HepG2 (cell line): ENCODE measurements around the gene BPIFB2. TPM values are rescaled to one million over a fixed set of nuclear protein-coding genes. Genes with fewer than 3 reads are reported as not detected.
A peak's percentile ranks its signal among the peaks of the same experiment; 100 is the strongest.

Source experiments
- FLYWCH1 ChIP-seq: sonication (generic); formaldehyde crosslinking; IDR thresholded peaks from 2 replicates; pipeline ENCODE4 v1.8.1; 2023; ENCODE audit warnings: mild to moderate bottlenecking, missing genetic modification reagents
- HHEX ChIP-seq: IDR thresholded peaks from 2 replicates; pipeline ENCODE4 v1.6.1; 2016; ENCODE audit warnings: control low read depth
- HNRNPUL1 ChIP-seq: fragments of 200-400 bp; formaldehyde crosslinking; IDR thresholded peaks from 2 replicates; pipeline ENCODE4 v1.6.1; 2017; ENCODE audit warnings: low read depth, mild to moderate bottlenecking, low read length, moderate library complexity
- RBM39 ChIP-seq: fragments of 200-400 bp; formaldehyde crosslinking; IDR thresholded peaks from one replicate; pipeline ENCODE4 v1.6.1; 2018; ENCODE audit warnings: antibody characterized with exemption, mild to moderate bottlenecking, low read depth, low read length; ENCODE audit not compliant: poor library complexity, severe bottlenecking
- SMAD1 ChIP-seq: sonication (generic); formaldehyde crosslinking; IDR thresholded peaks from 2 replicates; pipeline ENCODE4 v1.4.0; 2020; ENCODE audit warnings: missing genetic modification reagents, low read depth, mild to moderate bottlenecking, borderline replicate concordance
- TEAD2 ChIP-seq: sonication (generic); formaldehyde crosslinking; IDR thresholded peaks from 2 replicates; pipeline ENCODE4 v1.9.0; 2021; ENCODE audit warnings: missing genetic modification reagents
- TGIF2 ChIP-seq: IDR thresholded peaks from 2 replicates; pipeline ENCODE4 v1.6.1; 2016; ENCODE audit warnings: control low read depth, missing compliant biosample characterization
- ZNF460 ChIP-seq: sonication (generic); formaldehyde crosslinking; IDR thresholded peaks from 2 replicates; pipeline ENCODE4 v1.5.1; 2020; ENCODE audit warnings: missing genetic modification reagents, mild to moderate bottlenecking, borderline replicate concordance
- ZNF564 ChIP-seq: sonication (generic); formaldehyde crosslinking; IDR thresholded peaks from 2 replicates; pipeline ENCODE4 v1.8.1; 2023; ENCODE audit warnings: mild to moderate bottlenecking, missing genetic modification reagents
- polyA plus RNA-seq, 8 experiments: library from polyadenylated mRNA; depleted of rRNA in 3 of 8; stranded (reverse) in 7 of 8; unstranded in 1 of 8; fragments of >200 nt; fragmentation: Illumina TruSeq in 4 of 8; extraction: Trizol in 4 of 8; gene quantifications; 2 replicates each; pipeline versions ENCODE4 v1.2.1 to v1.2.3, GENCODE V29; 2011 to 2016; ENCODE audit warnings: low read depth in 4 of 8, missing spikeins in 1 of 8, mixed read lengths in 1 of 8; ENCODE audit not compliant: insufficient read depth in 1 of 8
- total RNA-seq, 5 experiments: library from RNA; depleted of rRNA; stranded (reverse); fragments of >200 nt; fragmentation: Illumina TruSeq; extraction: Trizol; gene quantifications; 2 replicates each; pipeline ENCODE4 v1.2.3, GENCODE V29; 2016; ENCODE audit warnings: low read depth in 1 of 5
- TF ChIP-seq, protein P1 (sequence below): sonication (generic); formaldehyde crosslinking; conservative IDR thresholded peaks from 2 replicates; pipeline ENCODE4 v1.8.0; 2022; ENCODE audit warnings: low read depth, missing genetic modification reagents
- TF ChIP-seq, protein P2 (sequence below): sonication (generic); formaldehyde crosslinking; IDR thresholded peaks from 2 replicates; pipeline ENCODE4 v1.4.0; 2020; ENCODE audit warnings: missing genetic modification reagents, borderline replicate concordance
- TF ChIP-seq, protein P3 (sequence below): sonication (generic); formaldehyde crosslinking; IDR thresholded peaks from 2 replicates; pipeline ENCODE4 v1.5.0; 2020; ENCODE audit warnings: mild to moderate bottlenecking, missing genetic modification reagents
- TF ChIP-seq, protein P4 (sequence below), 2 experiments: sonication (generic) in 1 of 2; formaldehyde crosslinking in 1 of 2; IDR thresholded peaks; 2 replicates each; pipeline versions ENCODE4 v1.6.1 to v1.9.0; 2014 to 2022; ENCODE audit warnings: antibody characterized with exemption in 1 of 2, borderline replicate concordance in 1 of 2, inconsistent platforms in 1 of 2, low read depth in 1 of 2, missing genetic modification reagents in 1 of 2

Gene BPIFB2
- total and polyA plus RNA-seq, 2 of the 13 experiments (the other 11 are each of a cell fraction or from before 2014, with no cell fraction given), result 54.5 to 902 TPM

DNA sequence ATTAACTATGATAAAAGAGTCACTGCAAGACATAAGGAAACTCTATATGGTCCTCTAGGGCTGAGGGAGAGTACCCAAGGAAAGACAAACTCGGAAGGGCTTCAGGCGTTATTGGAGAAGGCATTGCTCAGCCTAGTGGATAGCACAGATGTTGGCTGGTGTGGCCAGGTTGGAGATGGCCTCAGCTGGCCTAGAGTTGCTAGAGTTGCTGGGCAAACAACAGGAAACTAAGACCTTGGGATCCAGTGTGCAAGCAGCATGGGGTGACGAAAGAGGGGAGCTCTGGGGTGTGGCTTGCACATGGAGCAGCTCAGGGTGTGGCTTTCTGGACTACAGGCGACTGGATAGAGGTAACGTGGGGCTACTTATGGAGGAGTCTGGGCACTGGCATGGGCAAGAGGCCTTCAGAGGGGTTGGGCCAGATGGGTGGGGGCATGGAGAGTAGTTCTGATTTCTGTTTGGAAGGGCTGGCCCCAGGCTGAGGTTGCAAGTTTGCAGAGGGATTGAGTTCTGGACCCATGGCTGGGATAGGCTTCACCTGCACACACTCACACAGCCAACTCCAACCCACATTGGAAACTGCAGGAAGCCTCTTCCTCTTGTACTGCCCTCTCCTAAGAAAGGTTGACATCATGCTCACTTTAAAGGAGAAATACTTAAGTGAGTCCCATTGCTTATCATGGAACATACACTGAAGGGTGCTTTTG, 18.7 kb downstream of the BPIFB2 start (continued):
- TF ChIP-seq, protein P1, sequence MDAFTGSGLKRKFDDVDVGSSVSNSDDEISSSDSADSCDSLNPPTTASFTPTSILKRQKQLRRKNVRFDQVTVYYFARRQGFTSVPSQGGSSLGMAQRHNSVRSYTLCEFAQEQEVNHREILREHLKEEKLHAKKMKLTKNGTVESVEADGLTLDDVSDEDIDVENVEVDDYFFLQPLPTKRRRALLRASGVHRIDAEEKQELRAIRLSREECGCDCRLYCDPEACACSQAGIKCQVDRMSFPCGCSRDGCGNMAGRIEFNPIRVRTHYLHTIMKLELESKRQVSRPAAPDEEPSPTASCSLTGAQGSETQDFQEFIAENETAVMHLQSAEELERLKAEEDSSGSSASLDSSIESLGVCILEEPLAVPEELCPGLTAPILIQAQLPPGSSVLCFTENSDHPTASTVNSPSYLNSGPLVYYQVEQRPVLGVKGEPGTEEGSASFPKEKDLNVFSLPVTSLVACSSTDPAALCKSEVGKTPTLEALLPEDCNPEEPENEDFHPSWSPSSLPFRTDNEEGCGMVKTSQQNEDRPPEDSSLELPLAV, result no peak
- TF ChIP-seq FLYWCH1 (CRISPR knock-in tag), result no peak
- TF ChIP-seq, protein P2, sequence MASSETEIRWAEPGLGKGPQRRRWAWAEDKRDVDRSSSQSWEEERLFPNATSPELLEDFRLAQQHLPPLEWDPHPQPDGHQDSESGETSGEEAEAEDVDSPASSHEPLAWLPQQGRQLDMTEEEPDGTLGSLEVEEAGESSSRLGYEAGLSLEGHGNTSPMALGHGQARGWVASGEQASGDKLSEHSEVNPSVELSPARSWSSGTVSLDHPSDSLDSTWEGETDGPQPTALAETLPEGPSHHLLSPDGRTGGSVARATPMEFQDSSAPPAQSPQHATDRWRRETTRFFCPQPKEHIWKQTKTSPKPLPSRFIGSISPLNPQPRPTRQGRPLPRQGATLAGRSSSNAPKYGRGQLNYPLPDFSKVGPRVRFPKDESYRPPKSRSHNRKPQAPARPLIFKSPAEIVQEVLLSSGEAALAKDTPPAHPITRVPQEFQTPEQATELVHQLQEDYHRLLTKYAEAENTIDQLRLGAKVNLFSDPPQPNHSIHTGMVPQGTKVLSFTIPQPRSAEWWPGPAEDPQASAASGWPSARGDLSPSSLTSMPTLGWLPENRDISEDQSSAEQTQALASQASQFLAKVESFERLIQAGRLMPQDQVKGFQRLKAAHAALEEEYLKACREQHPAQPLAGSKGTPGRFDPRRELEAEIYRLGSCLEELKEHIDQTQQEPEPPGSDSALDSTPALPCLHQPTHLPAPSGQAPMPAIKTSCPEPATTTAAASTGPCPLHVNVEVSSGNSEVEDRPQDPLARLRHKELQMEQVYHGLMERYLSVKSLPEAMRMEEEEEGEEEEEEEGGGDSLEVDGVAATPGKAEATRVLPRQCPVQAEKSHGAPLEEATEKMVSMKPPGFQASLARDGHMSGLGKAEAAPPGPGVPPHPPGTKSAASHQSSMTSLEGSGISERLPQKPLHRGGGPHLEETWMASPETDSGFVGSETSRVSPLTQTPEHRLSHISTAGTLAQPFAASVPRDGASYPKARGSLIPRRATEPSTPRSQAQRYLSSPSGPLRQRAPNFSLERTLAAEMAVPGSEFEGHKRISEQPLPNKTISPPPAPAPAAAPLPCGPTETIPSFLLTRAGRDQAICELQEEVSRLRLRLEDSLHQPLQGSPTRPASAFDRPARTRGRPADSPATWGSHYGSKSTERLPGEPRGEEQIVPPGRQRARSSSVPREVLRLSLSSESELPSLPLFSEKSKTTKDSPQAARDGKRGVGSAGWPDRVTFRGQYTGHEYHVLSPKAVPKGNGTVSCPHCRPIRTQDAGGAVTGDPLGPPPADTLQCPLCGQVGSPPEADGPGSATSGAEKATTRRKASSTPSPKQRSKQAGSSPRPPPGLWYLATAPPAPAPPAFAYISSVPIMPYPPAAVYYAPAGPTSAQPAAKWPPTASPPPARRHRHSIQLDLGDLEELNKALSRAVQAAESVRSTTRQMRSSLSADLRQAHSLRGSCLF (CRISPR knock-in tag), result no peak
- TF ChIP-seq, protein P3, sequence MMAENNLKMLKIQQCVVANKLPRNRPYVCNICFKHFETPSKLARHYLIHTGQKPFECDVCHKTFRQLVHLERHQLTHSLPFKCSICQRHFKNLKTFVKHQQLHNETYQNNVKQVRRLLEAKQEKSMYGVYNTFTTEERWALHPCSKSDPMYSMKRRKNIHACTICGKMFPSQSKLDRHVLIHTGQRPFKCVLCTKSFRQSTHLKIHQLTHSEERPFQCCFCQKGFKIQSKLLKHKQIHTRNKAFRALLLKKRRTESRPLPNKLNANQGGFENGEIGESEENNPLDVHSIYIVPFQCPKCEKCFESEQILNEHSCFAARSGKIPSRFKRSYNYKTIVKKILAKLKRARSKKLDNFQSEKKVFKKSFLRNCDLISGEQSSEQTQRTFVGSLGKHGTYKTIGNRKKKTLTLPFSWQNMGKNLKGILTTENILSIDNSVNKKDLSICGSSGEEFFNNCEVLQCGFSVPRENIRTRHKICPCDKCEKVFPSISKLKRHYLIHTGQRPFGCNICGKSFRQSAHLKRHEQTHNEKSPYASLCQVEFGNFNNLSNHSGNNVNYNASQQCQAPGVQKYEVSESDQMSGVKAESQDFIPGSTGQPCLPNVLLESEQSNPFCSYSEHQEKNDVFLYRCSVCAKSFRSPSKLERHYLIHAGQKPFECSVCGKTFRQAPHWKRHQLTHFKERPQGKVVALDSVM (CRISPR knock-in tag), result no peak
- no peak for TF ChIP-seq HHEX
- TF ChIP-seq SMAD1 (CRISPR knock-in tag), result no peak
- 0 out of 2 replicates have a peak, but pooled peaks have one; percentile 46 for TF ChIP-seq TEAD2
- no peak for TF ChIP-seq RBM39
- no peak for TF ChIP-seq HNRNPUL1
- TF ChIP-seq ZNF460, result no peak
- no peak for TF ChIP-seq TGIF2
- TF ChIP-seq, protein P4, sequence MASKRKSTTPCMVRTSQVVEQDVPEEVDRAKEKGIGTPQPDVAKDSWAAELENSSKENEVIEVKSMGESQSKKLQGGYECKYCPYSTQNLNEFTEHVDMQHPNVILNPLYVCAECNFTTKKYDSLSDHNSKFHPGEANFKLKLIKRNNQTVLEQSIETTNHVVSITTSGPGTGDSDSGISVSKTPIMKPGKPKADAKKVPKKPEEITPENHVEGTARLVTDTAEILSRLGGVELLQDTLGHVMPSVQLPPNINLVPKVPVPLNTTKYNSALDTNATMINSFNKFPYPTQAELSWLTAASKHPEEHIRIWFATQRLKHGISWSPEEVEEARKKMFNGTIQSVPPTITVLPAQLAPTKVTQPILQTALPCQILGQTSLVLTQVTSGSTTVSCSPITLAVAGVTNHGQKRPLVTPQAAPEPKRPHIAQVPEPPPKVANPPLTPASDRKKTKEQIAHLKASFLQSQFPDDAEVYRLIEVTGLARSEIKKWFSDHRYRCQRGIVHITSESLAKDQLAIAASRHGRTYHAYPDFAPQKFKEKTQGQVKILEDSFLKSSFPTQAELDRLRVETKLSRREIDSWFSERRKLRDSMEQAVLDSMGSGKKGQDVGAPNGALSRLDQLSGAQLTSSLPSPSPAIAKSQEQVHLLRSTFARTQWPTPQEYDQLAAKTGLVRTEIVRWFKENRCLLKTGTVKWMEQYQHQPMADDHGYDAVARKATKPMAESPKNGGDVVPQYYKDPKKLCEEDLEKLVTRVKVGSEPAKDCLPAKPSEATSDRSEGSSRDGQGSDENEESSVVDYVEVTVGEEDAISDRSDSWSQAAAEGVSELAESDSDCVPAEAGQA (IDR thresholded peaks at IDR 0.05; ENCODE audit: low read depth), result no peak
- TF ChIP-seq, protein P4 (CRISPR knock-in tag; IDR thresholded peaks at IDR 0.05; ENCODE audit: borderline replicate concordance), result no peak
- no peak; the same call in 1 of the 2 replicates for TF ChIP-seq ZNF564 (CRISPR knock-in tag)
